Thyroid gland (tissue), 4 donors: Measurements from ENCODE around the gene ZER1.

Experiments
- POLR2A ChIP-seq, 2 donors: fragments of 450-650 bp; IDR thresholded peaks; one replicate each; pipeline ENCODE4 v1.6.1; 2017; ENCODE audit warnings: antibody characterized with exemption in 2 of 2, mild to moderate bottlenecking in 2 of 2, moderate library complexity in 1 of 2
- TF ChIP-seq, protein P1 (sequence below), 6 experiments: fragments of 200-600 bp in 3 of 6; fragments of 450-650 bp in 3 of 6; sonication (generic) in 3 of 6; IDR thresholded peaks; one replicate each; pipeline ENCODE4 v1.5.1; 2016 to 2019; ENCODE audit warnings: antibody characterized with exemption in 6 of 6, mild to moderate bottlenecking in 2 of 6, inconsistent platforms in 1 of 6, moderate library complexity in 1 of 6

DNA sequence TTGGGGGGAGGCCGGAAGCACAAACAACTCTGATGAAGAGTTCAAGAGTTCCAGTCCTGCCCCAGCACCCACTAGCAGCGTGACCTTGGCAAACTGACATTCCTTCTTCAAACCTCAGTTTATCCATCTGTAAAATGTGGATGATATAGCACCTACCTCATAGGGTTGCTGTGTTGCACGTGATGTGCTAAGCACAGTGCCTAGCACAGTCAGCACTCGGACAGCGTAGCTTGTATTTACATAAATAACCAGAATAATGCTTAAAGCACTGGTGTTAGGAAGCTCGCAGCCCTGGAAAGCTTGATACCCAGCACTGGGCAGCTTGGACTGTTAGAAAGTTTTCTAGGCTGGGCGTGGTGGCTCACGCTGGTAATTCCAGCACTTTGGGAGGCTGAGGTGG is 64.3 kb downstream of the ZER1 start:
- TF ChIP-seq POLR2A (IDR thresholded peaks at IDR 0.05) = no peak
- TF ChIP-seq, protein P1, sequence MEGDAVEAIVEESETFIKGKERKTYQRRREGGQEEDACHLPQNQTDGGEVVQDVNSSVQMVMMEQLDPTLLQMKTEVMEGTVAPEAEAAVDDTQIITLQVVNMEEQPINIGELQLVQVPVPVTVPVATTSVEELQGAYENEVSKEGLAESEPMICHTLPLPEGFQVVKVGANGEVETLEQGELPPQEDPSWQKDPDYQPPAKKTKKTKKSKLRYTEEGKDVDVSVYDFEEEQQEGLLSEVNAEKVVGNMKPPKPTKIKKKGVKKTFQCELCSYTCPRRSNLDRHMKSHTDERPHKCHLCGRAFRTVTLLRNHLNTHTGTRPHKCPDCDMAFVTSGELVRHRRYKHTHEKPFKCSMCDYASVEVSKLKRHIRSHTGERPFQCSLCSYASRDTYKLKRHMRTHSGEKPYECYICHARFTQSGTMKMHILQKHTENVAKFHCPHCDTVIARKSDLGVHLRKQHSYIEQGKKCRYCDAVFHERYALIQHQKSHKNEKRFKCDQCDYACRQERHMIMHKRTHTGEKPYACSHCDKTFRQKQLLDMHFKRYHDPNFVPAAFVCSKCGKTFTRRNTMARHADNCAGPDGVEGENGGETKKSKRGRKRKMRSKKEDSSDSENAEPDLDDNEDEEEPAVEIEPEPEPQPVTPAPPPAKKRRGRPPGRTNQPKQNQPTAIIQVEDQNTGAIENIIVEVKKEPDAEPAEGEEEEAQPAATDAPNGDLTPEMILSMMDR (IDR thresholded peaks at IDR 0.05) = no peak
